H4 (cell line): ENCODE results near the gene IL15. TPM values are rescaled to one million over a fixed set of nuclear protein-coding genes. Genes with fewer than 3 reads are reported as not detected.
"Not testable (repeated sequence)": the region's sequence is repeated elsewhere in the genome, so short reads cannot be mapped to it uniquely, and the experiment has no call there.

Source experiments
- DNase-seq: peaks from one replicate; pipeline ENCODE4 v3.0.0-alpha.2; 2015; ENCODE audit warnings: low spot score
- total RNA-seq: library from RNA; depleted of rRNA; stranded (reverse); fragments of >200 nt; shearing (Covaris generic); gene quantifications from 2 replicates; pipeline ENCODE4 v1.2.3, GENCODE V29; 2014; rRNA removed

The IL15 gene, protein sequence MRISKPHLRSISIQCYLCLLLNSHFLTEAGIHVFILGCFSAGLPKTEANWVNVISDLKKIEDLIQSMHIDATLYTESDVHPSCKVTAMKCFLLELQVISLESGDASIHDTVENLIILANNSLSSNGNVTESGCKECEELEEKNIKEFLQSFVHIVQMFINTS
- total RNA-seq, result 12.0 and 16.0 TPM in 2 replicates

GRCh38 chr4:141636082-141636770 is at the start of gene IL15:
Gene IL15, plus strand, starts transcription at chr4:141636583. Its CDS starts 82,882 bp downstream, at chr4:141719465.
- peak; percentile 57 for DNase-seq

DNA sequence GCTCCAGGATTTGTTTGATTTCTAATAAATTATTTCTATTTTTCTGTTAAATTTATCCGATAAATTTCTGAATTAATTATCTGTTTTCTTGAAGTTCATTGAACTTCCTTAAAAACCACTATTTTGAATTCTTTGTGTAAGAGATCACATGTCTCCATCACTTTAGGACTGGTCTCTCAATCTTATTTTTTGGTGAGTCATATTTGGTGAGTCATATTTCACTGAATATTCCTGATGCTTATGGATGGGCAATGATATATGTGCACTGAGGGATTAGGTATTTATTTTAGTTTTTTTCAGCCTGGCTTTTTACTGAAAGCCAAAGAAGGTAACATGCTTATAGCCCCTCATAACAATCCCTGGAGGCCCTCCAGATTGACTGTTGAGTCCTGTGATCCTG is 48.5 kb upstream of the IL15 start:
- DNase-seq, result no peak

GRCh38 chr4:141595531-141595930 is 40.9 kb upstream of the IL15 start:
- no peak for DNase-seq

DNA sequence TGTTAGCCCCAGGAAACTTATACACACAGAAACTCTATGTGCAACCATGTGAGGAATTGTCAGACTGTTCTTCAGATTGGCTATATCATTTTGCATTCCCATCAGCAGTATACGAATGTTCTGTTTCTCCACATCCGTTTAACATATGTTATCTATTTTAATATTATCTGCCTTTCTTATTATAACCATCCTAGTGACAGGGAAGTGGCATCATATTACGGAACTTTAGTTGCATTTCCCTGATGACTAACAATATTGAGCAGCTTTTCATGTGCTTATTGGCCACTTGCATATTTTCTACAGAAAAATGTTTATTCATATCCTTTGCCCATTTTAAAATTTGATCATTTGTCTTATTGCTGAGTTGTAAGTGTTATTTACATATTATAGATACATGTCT is 36.5 kb upstream of the IL15 start:
- DNase-seq, result no peak

GRCh38 chr4:141604683-141605082 is 31.7 kb upstream of the IL15 start:
- not testable (repeated sequence) for DNase-seq

DNA sequence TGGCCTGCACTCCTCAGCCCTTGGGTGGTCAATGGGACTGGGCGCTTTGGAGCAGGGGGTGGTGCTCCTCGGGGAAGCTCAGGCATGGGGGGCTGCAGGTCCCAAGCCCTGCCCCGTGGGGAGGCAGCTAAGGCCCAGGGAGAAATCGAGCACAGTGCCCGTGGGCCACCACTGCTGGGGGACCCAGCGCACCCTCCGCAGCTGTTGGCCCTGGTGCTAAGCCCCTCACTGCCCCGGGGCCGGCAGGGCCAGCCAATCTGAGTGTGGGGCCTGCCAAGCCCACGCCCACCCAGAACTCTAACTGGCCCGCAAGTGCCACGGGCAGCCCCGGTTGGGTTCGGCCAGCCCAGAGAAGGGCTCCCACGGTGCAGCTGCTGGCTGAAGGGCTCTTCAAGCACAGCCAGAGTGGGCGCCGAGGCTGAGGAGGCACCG is 30.9 kb upstream of the IL15 start:
- DNase-seq, result no peak

- peak; percentile 13 for DNase-seq
Observed at GRCh38 chr4:141609243-141609642, 27.1 kb upstream of the IL15 start.

DNA sequence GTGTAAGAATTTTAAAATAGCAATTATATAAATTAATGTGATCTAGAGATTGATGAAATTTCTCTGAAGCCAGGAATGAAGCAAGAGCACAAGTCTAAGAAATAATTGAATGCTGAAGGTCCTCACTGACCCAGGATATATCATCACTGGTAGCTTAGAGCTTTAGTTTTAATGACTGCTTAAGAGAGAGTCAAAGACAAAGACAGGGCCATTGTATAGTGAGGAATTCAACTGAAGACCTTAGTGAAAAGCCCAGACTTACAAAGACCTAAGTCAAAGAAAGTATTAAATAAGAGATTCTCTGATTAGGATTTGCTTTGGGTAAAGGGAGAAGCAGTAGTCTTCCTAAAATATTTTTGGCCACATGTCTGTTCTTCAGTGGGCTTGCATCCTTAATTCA is 26.0 kb upstream of the IL15 start:
- no peak for DNase-seq

DNA sequence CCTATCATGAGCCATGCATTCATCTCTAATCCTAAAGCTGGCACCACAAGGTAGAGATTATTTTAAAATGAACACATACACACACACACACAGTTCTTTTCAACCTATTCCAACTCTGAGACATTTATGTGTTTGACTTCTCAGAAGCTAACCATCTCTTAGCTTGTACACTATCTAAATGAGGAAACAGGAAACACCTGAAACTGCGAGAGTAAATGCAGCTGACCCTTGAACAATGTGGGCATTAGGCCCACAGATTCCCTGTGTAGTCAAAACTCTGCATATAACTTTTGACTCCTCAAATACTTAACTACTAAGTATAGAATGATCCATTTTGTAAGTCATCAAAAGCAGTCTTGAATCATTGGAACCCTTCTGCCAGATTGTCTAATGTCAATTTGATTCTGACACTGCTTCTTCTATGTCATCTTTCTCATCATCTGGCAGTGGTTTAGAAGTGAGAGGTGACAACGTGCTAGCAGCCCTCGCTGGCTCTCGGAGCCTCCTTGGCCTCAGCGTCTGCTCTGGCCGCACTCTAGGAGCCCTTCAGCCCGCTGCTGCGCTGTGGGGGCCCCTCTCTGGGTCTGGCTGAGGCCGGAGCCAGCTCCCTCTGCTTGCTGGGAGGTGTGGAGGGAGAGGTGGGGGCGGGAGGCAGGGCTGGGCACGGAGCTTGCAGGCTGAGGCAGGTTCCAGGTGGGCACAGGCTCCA is 21.4 kb upstream of the IL15 start:
- no peak for DNase-seq

GRCh38 chr4:141615587-141615918 is 20.8 kb upstream of the IL15 start:
- DNase-seq, result not testable (repeated sequence)

- no peak for DNase-seq
Observed at GRCh38 chr4:141620715-141621114, 15.7 kb upstream of the IL15 start.

DNA sequence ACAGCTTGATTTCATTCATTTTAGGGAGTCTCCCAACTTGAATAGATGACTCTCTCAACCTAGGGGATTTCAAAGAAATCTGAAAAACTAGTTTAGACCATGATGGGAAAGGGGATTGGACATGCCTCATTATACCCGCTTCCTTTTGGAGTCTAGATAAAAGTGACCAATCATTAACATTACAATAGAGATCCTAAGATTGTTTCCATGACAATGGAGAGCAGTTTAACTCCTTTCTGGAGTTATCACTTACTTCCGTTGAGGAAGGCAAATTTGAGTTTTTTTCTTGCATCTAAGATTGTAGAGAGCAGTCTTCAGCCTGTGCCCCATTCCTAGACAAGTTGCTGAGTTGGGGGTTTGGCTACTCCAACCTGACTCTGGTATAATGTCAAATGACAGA is 11.4 kb upstream of the IL15 start:
- DNase-seq, result no peak

DNA sequence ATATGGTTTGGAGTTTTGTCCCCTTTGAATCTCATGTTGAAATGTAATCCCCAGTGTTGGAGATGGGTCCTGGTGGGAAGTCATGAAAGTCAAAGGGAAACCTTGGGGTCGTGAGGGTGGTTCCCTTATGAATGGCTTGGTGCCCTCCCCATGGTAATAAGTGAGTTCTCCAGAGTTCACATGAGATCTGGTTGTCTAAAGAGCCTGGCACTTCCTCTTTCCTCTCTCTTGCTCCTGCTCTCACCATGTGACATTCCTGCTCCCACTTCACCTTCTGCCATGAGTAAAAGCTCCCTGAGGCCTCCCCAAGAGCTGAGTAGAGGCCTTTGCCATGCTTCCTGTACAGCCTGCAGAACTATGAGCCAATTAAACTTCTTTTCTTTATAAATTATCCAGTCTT is 5.5 kb upstream of the IL15 start:
- no peak for DNase-seq

- DNase-seq, result no peak
Observed at GRCh38 chr4:141635736-141636081, 674 bp upstream of the IL15 start.

DNA sequence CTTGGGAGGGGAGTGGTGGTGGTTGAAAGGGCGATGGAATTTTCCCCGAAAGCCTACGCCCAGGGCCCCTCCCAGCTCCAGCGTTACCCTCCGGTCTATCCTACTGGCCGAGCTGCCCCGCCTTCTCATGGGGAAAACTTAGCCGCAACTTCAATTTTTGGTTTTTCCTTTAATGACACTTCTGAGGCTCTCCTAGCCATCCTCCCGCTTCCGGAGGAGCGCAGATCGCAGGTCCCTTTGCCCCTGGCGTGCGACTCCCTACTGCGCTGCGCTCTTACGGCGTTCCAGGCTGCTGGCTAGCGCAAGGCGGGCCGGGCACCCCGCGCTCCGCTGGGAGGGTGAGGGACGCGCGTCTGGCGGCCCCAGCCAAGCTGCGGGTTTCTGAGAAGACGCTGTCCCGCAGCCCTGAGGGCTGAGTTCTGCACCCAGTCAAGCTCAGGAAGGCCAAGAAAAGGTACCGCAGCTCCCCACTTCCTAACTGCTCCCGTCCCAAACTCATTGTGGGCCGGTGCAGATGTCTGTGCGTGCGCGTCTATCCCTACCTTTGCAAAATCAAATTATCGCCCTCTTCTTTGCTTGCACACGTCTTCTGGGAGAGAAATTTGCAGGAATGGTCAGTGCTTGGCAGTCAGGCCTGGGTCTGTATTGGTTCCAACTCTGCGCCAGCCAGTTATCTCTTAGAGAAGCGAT is 533 bp downstream of the IL15 start:
- peak; percentile 43 for DNase-seq

DNA sequence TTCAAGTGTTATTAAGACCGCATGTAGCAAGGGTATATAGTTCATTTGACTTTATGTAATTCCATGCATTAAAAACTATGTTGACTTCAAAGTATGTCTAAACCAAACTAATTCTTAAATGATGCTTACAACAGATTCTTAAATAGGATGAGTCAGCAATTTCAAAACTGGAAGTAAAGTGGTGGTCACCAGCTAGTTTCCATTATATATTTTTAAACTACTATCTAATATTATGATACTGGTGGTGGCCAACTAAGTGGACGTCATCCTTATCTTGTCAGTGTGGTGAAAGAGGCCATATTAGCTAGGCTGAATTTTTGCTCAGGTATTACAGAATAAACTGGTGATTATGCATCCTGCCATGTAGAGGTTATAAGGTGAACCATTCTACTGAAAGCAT is 1.2 kb downstream of the IL15 start:
- DNase-seq, result no peak

- no peak for DNase-seq
Observed at GRCh38 chr4:141638230-141638629, 1.8 kb downstream of the IL15 start.

- no peak for DNase-seq
Observed at GRCh38 chr4:141640696-141641095, 4.3 kb downstream of the IL15 start.

GRCh38 chr4:141642063-141642462 is 5.7 kb downstream of the IL15 start:
- no peak for DNase-seq

DNA sequence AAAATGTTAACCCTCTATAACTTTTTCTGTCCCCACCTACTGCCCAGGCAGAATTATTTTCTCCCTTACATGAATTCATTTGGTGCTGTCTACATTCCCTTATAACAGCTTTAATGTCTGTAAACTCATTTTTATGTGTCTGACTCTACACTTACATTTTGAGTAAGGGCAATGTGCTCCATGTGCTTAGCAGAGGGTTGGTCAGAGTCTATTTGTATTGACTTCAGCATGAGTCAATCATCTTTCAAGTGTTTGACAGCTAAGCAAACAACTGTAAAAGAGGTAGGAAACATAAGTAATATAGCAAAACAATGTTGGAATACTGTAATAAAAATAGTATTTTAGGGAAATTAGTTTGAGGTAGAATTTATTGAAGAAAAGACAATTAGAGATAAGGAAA is 6.3 kb downstream of the IL15 start:
- DNase-seq, result no peak

GRCh38 chr4:141643557-141643956 is 7.2 kb downstream of the IL15 start:
- DNase-seq, result no peak

DNA sequence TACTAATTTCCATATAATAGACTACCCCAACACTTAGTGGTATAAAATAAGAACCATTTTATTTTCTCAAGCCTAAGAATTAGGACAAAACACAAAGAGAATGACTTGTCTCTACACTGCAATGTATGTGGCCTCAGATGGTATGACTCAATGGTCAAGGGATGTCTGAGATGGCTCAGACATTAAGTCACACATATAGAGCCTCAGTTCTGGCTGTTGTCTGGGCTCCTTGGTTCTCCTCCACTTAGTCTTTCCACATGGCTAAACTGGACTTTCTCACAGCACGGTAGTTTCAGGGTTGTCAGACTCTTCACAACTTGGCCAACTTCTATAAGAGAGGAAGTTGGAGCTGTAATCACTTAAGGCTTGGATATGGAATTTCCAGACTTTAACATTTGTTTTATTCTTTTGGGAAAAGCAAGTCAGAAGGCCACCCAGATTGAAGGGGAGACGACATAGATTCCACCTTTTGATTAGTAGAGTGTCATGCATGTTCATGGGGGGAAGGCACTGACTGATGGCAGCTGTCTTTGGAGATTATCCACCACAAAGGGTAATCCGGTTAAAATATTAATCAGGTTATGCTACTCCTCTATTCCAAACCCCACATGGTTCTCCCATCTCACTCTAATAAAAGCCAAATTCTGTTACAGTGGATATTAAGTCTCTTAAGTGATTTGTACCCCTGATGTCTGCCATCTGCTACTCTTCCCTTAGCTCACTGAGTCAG is 9.4 kb downstream of the IL15 start:
- DNase-seq, result no peak
